A549 treated with Hydrocortisone at 1 μM for 4 hours (cell line): ENCODE data around the gene ARHGEF17. TPM values are rescaled to one million over a fixed set of nuclear protein-coding genes. Genes with fewer than 3 reads are reported as not detected.

Experiments
- total RNA-seq: library from RNA; stranded (reverse); fragments of 200-300 nt; extraction: Qiagen RNA extraction; gene quantifications from 5 replicates; pipeline ENCODE4 v1.2.3, GENCODE V29; 2022

The ARHGEF17 gene
- total RNA-seq: 9.5 to 12.1 TPM (median 10.7 TPM) in 5 replicates

GRCh38 chr11:73308003-73308960 lies at the start of gene ARHGEF17:
Gene ARHGEF17, plus strand, starts transcription at chr11:73308276. Its CDS starts 363 bp downstream, at chr11:73308639.

GRCh38 chr11:73271936-73272679 lies 36.0 kb upstream of the ARHGEF17 start, which contains the start of gene P2RY6:
Gene P2RY6, plus strand, starts transcription at chr11:73272338. Its CDS starts 24,181 bp downstream, at chr11:73296519.

GRCh38 chr11:73376160-73376802 lies 68.2 kb downstream of the ARHGEF17 start, which contains the start of gene RELT:
Gene RELT, plus strand, starts transcription at chr11:73376399. Its CDS starts 12,738 bp downstream, at chr11:73389137.

Other genes starting within 250 kb of the ARHGEF17 start
- gene FCHSD2, start 166.0 kb upstream of the ARHGEF17 start, total RNA-seq: 7.0 to 10.8 TPM (median 8.9 TPM) in 5 replicates
- gene P2RY2, start 90.0 kb upstream of the ARHGEF17 start, total RNA-seq: 10.3 to 13.0 TPM (median 11.8 TPM) in 5 replicates
- gene P2RY6, start 35.9 kb upstream of the ARHGEF17 start, total RNA-seq: 4.1 to 8.1 TPM (median 6.4 TPM) in 5 replicates
- 5.6 to 8.0 TPM (median 7.6 TPM) in 5 replicates for gene RELT, start 68.1 kb downstream of the ARHGEF17 start, total RNA-seq